NCI-H2107 treated with DMSO at 0.1 percent for 48 hours (cell line): ENCODE data around the gene PCSK4.
"Not testable (repeated sequence)": the region's sequence is repeated elsewhere in the genome, so short reads cannot be mapped to it uniquely, and the experiment has no call there.

Experiments
- DNase-seq: peaks from one replicate; lab custom pipeline; 2025; ENCODE audit not compliant: unreplicated experiment; lab: John Stamatoyannopoulos, UW

Gene PCSK4

DNA sequence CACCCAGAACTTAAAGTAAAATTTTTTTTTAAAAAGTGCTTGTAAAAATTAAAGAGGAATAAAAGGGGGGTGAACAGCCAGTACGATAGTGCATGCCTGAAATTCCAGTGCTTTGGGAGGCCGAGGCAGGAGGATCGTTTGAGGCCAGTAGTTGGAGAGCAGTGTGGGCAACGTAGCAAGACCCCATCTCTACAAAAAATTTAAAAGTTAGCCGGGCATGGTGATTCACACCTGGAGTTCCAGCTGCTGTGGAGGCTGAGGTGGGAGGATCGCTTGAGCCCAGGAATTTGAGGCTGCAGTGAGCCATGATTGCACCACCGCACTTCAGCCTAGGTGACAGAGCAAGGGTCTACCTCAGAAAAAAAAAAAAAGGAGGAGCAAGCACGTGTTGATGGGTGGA is 14.9 kb upstream of the PCSK4 start:
- no peak for DNase-seq

GRCh38 chr19:1503925-1504773 is 14.0 kb upstream of the PCSK4 start:
- DNase-seq = no peak

DNA sequence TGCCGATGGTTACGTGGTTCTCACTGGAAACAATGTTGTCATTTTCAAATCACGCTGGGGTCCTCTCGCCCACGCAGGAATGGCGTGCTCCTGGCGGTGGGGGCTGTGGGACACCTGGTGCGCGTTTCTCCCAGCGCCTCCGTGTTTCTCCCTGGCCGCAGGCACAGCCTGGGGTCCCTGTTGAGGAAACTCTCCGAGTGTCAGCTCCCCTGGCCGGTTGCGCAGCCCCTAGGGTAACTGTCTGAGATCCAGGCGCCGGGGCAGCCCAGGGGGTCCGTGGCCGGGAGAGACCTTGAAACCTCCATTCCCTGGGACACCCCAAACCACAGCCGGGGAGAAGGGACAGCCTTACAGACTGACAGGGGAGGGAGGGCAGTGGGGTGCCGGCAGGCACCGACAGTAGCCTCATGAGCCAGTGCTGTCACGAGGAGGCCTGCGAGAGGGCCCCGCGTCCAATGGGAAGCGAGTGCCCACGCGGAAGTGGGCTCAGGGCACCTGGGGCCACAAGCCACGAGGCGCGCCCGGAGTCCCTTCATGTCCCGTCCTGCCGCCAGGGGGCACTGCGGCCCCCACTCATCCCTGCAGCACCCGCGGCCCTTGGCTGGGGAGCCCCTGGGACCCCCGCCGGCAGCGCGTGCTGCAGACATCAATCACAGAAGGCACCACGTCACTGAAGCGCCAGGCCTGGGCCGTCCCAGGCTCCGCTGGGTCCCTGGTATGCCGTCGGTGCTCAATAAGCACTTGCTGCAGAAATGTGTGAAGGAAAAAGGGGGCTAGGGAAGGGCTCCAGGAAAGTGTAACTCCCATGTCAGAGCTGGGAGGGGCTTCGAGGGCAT is 13.2 kb upstream of the PCSK4 start:
- DNase-seq = no peak

DNA sequence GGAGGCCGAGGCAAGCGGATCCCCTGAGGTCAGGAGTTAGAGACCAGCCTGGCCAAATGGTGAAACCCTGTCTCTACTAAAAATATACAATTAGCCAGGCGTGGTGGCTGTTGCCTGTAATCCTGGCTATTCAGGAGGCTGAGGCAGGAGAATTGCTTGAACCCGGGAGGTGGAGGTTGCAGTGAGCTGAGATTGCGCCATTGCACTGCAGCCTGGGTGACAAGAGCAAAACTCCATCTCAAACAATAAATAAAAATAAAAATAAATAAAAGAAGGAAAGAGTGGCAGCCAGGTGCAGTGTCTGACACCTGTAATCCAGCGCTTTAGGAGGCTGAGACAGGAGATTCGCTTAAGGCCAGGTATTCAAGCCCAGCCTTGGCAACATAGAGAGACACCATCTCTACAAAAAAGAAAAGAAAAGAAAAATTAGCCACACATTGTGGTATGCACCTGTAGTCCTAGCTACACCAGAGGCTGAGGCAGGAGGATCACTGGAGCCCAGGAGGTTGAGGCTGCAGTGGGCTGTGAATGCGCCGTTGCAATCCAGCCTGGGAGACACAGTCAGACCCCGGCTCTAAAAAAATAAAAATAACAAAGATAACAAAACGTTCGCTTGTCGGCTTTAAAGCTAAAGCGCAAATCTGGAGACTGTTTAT is 12.4 kb upstream of the PCSK4 start:
- DNase-seq = no peak

DNA sequence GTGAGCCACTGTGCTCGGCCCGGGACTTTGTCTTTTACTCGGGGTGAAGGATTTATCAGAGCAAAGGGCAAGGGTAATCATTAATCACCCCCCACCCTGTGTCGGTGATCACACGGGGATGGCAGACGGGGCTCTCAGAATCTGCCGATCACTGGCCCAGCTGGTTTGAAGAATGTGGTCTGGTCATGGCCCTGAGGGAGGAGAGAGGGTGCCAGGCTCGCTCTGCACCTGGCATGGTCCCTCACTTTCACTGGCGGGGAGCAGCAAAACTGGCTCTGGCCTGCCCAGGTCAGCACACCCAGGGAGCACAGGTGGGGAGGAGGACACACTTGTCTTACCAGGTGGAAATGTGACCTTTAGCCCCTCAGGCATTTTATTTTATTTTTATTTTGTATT is 11.0 kb upstream of the PCSK4 start:
- DNase-seq = no peak

DNA sequence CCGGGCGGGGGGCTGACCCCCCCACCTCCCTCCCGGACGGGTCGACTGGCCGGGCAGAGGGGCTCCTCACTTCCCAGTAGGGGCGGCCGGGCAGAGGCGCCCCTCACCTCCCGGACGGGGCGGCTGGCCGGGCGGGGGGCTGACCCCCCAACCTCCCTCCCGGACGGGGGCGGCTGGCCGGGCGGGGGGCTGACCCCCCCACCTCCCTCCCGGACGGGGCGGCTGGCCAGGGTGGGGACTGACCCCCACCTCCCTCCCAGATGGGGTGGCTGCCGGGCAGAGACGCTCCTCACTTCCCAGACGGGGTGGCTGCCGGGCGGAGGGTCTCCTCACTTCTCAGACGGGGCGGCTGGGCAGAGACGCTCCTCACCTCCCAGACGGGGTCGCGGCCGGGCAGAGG is 9.1 kb upstream of the PCSK4 start:
- DNase-seq = not testable (repeated sequence)

DNA sequence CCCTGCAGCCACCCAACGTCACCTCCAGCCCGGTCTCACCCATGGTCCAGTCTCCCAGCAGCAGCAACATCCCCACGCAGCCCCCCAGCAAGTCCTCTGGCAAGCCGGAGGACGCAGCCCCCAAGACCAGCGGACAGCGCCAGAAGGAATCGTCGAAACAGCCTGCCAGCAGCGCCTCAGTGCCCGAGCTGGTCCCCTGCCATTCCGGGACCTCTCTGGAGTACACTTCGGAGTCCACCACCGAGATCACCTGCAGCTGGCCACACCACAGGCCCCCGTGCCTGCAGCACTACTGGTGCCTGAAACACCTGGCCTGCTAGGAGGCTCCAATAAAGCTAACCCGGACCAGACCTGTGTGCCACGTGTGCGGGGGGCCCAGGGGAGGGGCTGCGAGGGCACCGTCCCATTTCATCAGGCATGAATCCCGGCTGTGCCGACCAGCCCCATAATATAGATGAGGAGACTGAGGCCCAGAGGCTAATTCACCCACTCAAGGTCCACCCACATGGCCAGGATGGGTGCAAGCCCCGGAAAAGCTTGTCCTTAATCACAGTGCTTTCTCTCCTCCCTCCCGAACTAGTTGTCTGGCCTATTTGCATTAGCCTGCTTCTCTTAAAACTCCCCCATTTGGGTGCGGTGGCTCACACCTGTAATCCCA is 7.6 kb upstream of the PCSK4 start:
- DNase-seq = no peak

DNA sequence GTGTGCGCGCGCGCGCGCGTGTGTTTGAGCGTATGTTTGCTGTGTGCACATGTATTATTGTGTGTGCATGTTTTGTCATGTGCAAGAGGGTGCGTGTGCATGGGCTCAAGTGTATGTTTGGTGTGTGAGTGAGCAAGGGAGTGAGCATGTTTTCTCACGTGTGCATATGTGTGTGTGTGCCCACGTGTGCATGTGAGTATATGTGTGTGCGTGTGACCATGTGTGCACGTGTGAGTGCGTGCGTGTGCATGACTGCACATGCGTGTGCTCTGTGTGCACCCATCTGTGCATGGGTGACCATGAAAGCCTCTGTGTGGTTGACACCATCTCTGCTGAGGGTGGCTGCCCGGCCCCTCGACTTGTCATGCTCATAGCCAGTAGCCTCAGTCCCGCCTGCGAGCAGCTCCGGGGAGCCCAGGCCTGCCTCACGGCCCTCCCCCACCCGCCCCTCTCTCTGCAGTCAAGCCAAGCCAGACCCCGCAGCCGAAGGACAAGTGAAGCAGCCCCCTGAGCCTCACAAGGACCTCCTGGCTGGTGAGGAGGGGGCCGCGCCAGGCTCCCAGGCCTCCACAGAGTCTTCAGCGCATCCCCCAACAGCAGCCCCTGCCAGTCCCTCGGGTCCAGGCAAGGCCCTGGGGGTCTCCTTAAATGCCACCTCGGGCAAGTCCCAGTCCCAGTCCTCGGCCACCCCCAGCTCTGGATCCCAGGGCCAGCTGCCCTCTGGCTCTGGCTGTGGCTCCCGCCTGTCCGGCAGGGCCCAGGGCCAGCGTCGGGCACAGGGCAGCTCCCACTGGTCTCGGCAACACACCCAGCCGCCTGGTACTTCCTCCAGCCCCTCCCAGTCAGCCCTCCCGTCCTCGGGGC is 6.8 kb upstream of the PCSK4 start:
- no peak for DNase-seq

- no peak for DNase-seq
Measured at GRCh38 chr19:1495799-1496713, 5.9 kb upstream of the PCSK4 start.

DNA sequence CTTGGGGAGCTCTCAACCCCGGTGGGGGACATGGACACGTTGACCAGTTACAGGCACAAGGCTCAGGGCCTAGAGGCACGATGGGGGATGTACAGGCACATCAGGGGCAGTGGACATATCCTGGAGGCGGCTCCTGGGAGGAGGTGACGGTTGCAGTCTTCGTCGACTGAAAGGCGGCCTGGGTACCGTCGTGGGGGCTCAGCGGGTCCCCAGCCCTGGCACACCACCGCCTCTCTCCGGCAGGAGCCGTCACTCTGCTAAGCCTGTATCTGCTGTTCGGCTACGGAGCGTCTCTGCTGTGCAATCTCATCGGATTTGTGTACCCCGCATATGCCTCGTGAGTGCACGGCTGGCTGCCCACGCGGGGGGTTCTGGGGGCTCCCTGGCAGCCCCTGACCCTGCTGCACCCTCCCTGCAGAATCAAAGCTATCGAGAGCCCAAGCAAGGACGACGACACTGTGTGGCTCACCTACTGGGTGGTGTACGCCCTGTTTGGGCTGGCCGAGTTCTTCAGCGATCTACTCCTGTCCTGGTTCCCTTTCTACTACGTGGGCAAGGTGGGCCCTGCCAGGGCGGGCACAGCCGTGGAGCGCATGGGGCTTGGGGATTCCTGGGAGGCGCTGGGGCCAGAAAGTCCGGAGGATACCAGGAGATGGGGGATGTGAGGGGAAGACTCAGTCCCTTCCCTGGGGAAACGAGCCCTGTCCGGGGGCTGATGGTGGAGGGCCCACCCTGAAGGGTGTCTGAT is 5.1 kb upstream of the PCSK4 start:
- no peak for DNase-seq

DNA sequence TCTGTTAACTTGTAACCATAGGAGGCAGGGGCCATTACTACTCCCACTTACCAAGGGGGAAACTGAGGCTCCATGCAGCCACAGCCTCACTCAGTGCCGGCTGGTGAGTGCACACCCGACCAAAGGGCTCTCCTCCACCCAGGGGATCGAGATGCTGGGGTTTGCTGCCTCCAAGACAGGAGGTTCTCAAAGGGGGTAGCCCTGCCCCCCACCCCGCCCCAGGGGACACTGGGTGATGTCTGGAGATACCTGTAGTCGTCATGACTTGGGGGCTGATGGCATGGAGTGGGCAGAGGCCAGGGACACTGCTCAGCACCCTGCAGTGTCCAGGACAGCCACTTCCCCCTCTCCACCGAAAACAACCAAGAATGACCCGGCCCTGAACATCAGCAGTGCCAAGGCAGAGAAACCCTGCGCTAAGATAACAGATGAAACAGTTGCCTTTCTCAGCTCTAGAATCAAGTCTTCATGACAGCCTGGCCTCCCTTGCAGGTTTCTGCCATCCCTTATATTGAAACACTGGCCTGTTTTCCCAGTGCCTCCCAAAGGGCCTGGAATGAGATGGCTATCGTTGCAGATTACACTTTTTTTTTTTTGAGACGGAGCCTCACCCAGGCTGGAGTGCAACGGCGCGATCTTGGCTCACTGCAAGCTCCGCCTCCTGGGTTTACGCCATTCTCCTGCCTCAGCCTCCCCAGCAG is 4.1 kb upstream of the PCSK4 start:
- DNase-seq = no peak

DNA sequence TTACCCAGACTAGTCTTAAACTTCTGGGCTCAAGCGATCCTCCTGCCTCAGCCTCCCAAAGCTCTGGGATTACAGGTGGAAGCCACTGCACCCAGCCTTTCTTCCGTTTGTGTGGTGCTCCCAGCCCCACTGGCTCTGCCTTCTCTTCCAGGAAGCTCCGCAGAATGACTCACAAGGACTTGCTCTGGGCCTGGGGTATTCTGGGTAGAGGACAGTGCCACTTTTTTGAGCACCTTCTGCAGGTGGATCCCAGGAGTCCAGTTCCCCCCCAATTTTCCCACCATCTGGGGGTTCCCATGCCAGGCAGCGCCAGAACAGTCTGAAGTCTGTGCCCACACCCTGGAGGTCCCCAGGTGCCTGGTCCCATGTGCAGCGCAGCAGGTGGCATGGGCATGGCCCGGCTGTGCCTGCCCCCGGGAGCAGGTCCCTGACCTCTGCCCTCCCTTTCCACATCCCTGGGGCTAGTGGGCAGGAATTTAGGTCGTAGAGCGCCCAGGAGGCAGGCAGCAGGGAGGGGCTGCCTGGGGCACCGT is 2.4 kb upstream of the PCSK4 start:
- no peak for DNase-seq

GRCh38 chr19:1491849-1492170 is 1.7 kb upstream of the PCSK4 start:
- no peak for DNase-seq

DNA sequence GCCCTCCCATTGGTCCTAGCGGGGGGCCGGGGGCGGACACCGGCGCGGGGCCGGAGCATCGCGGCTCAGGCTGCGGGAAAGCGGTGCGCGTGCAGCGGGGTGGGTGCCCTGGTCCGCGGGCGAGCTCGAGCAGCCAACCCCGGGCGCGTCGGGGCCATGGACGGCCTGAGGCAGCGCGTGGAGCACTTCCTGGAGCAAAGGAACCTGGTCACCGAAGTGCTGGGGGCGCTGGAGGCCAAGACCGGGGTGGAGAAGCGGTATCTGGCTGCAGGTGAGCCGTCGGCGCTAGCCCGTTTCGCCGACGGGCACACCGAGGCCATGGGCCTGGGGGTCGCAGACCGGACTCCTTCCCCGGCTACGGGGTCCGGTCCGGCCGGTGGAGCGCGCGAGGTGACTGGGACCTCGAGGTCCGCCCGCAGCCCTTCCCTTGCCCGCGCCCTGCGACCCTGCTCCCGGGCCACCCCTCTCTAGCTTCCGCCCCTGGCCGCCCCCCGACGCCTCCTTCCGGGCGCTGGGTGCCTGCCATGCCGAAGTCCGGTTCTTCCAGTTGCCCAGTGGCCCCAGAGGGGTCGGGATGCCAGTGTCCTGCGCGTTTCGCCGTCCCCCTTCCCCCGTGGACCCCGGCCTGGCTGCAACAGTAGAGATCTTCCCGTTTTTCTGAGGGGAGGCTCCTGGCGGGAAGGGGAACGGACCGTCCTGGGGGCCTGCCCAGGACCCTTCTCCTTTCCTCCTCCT is 1.1 kb upstream of the PCSK4 start, which contains the start of gene REEP6:
Gene REEP6 (plus strand): TSS at position 68 of the 735 bp plus-strand sequence. CDS start 89 bp downstream, at position 157.
- no peak for DNase-seq

DNA sequence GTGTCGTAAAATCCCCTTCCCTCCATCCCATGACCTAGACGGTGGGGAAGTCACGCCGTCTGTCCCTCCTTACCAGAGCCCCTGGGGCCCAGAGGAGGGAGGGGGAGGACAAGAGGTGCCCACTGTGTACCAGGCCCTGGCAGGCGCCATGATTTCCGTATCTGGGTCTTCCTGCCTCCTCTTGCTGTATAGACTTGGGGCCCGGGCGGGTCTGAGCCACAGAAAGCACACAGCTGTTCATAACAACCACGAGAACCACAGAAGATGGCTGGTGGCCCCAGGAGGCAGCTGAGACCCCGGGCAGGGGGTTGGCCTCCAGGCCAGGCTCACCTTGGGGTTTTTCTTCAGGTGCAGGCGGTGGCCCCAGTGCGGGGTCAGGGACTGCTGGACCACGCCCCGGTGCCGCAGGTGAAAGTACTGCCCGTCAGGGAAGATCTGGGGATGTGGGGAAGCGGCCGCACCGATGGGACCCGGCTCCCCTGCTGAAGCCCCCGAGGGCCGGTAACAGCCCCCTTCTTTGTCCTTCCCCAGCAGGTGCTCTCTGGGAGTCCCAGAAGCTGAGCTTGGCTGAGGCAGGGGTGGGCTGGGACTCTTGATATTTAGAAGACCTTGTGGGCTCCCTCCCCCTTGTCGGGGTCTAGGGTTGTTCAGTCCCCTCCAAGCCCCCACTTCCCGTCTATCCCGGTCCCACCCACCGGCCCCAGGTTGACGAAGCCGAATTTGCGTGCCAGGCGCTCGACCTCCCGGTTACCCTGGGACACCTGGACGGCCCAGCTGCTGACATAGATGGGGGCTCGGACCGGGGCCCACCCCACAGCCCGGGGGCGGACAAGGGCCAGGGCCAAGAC is 463 bp downstream of the PCSK4 start:
- DNase-seq = no peak

DNA sequence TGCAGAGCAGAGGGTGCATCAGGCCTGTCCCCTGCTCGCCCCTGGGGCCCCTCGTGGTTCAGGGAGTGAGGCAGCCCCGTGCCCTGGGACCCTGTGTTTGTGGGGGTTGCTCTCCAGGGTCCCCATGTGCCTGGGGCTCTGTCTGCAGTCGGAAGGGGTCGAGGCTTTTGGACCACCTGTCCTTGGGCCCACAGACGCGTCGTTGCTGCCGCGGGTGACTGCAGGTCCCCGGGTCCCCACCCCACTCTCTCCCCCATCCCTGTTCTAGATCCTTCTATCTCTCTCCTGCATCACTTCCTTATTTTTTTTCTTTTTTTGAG is 1.9 kb downstream of the PCSK4 start:
- DNase-seq = no peak
